CD4-positive, alpha-beta memory T cell (primary cell): ENCODE measurements around the gene UROD. TPM values are rescaled to one million over a fixed set of nuclear protein-coding genes. Genes with fewer than 3 reads are reported as not detected.

Experiments used
- CTCF ChIA-PET: fragments of 350-600 bp; sonication (Branson Sonifier 250); formaldehyde crosslinking; loops from one replicate; lab custom pipeline; 2021; ENCODE audit warnings: inconsistent platforms; ENCODE audit not compliant: partially characterized antibody; lab: Charles Lee
- POLR2A ChIA-PET: fragments of 350-600 bp; sonication (Branson Sonifier 250); formaldehyde crosslinking; loops from one replicate; lab custom pipeline; 2021; ENCODE audit not compliant: partially characterized antibody; lab: Charles Lee
- DNase-seq, 5 donors: peaks; one replicate each; pipeline versions ENCODE4 v3.0.0 to v3.0.0-alpha.2; 2020 to 2022; ENCODE audit warnings: mixed read lengths in 1 of 5
- H3K27ac ChIP-seq: one replicate; pipeline ENCODE4 v1.7.0; 2013; ENCODE audit warnings: low read depth, low read length
- H3K27me3 ChIP-seq: 2 replicates; pipeline ENCODE4 v1.7.0; 2013; ENCODE audit warnings: mild to moderate bottlenecking, low read length, moderate library complexity; ENCODE audit not compliant: insufficient read depth
- H3K36me3 ChIP-seq: 2 replicates; pipeline ENCODE4 v1.7.0; 2013; ENCODE audit warnings: mild to moderate bottlenecking, low read length, moderate library complexity; ENCODE audit not compliant: insufficient read depth
- H3K4me1 ChIP-seq: 2 replicates; pipeline ENCODE4 v1.7.0; 2013; ENCODE audit warnings: mild to moderate bottlenecking, low read length, moderate library complexity; ENCODE audit not compliant: insufficient read depth
- H3K4me3 ChIP-seq, 2 donors: one replicate each; pipeline ENCODE4 v1.7.0; 2013; ENCODE audit warnings: low read length in 2 of 2, mild to moderate bottlenecking in 1 of 2
- H3K9me3 ChIP-seq, 2 donors: one replicate each; pipeline ENCODE4 v1.7.0; 2013; ENCODE audit warnings: low read length in 2 of 2, control low read depth in 1 of 2; ENCODE audit not compliant: control insufficient read depth in 1 of 2
- H3K27ac Mint-ChIP-seq, 7 donors: one replicate each; pipeline ENCODE4 v1.8.0; 2020 to 2021; ENCODE audit warnings: mixed read lengths in 7 of 7, mild to moderate bottlenecking in 6 of 7, inconsistent platforms in 3 of 7, moderate library complexity in 3 of 7
- H3K27me3 Mint-ChIP-seq, 2 donors: one replicate each; pipeline ENCODE4 v1.8.0; 2020 to 2021; ENCODE audit warnings: mixed read lengths in 2 of 2
- H3K36me3 Mint-ChIP-seq, 2 donors: one replicate each; pipeline ENCODE4 v1.8.0; 2020 to 2021; ENCODE audit warnings: mixed read lengths in 2 of 2, inconsistent platforms in 1 of 2, mild to moderate bottlenecking in 1 of 2
- H3K4me1 Mint-ChIP-seq, 4 donors: one replicate each; pipeline ENCODE4 v1.8.0; 2020 to 2021; ENCODE audit warnings: mixed read lengths in 4 of 4, mild to moderate bottlenecking in 1 of 4
- H3K4me3 Mint-ChIP-seq, 8 donors: one replicate each; pipeline ENCODE4 v1.8.0; 2020 to 2021; ENCODE audit warnings: mixed read lengths in 8 of 8, mild to moderate bottlenecking in 7 of 8, moderate library complexity in 6 of 8, inconsistent platforms in 3 of 8
- H3K9me3 Mint-ChIP-seq, 8 donors: one replicate each; pipeline ENCODE4 v1.8.0; 2020 to 2021; ENCODE audit warnings: mixed read lengths in 8 of 8, mild to moderate bottlenecking in 5 of 8, inconsistent platforms in 3 of 8, moderate library complexity in 1 of 8
- intact Hi-C: fragments of 100-400 bp; cut with micrococcal nuclease; formaldehyde crosslinking; loops from one replicate; pipeline ENCODE4 v1.15.1; 2023
- polyA plus RNA-seq, 2 donors: library from polyadenylated mRNA; unstranded; fragments of 300-500 nt; fragmentation: Illumina TruSeq; gene quantifications; one replicate each; pipeline ENCODE4 v1.2.3, GENCODE V29; 2021
- total RNA-seq, 2 experiments: library from RNA; stranded (reverse); gene quantifications; one replicate each; pipeline ENCODE4 v1.2.3, GENCODE V29; 2021

The UROD gene
- total and polyA plus RNA-seq, 4 experiments from 2014 or later: 46.0 to 114 (median 64.6) TPM

DNA sequence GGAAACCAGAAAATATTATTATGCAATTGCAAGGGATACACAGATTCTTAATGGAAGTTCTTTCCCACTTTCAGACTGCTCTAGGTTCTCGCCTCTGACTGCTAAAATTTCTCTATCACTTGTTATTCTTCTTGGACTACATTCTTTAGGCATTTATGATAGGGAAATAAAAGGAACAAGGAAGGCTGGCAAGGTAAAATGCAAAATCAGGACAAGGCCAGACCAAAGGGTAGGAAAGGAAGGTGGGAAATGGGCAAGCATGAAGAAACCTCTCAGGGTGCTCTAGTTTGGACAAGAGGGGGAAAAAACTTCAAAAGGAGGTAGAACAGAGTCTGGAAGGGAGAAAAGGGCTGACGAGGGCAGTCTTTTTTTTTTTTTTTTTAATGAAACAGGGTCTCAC, 26.2 kb downstream of the UROD start:
- H3K4me1 Mint-ChIP-seq: no peaks in the 10 kb centered on the region
- no peaks in the 10 kb centered on the region for H3K9me3 Mint-ChIP-seq
- Histone ChIP-seq H3K36me3 (no peaks in the 10 kb centered on the region), H3K9me3 (no peaks in the 10 kb centered on the region), H3K27me3 (no peaks in the 10 kb centered on the region), H3K27ac (no peak overlapping the region), H3K4me1 (no peaks in the 10 kb centered on the region), H3K4me3 (no peak overlapping the region)
- POLR2A ChIA-PET: no interaction called here
- no peak for DNase-seq
- H3K36me3 Mint-ChIP-seq: peaks cover 27 to 32% of the 10 kb centered on the region in 2 donors
- intact Hi-C loops: no loop called here
- H3K4me3 Mint-ChIP-seq: no peak overlapping the region
- no peaks in the 10 kb centered on the region for H3K27me3 Mint-ChIP-seq
- peak overlapping the region in 2 of 7 donors; percentile 39 to 59 for H3K27ac Mint-ChIP-seq
- CTCF ChIA-PET: no interaction called here

DNA sequence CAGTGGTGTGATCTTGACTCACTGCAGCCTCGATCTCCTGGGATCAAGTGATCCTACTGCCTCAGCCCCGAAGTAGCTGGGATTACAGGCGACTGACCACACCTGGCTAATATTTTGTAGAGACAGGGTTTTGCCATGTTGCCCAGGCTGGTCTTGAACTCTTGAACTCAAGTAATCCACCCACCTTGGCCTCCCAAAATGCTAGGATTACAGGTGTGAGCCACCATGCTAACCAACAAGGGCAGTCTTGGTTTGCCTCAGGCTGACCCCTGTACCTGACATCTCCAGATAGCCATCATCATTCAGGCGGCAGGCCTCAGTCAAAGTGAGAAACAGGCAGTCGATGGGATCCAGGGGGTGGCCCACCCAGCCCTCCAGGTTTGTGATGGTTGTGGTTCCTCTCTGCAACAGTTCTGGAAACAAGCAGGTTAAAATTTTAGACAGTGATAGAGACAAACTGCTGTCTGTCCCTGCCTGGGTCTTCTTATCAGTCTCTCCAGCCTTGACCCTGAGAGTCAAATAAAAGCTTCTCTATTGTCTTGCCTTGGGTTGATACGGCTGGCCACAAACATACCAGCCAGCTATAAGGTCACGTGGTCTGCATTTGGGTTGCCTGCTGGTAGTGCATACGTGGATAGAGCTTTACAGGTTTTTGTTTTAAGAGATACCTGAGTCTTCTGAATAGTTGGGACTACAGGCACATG, 26.8 kb downstream of the UROD start:
- ChIA-PET POLR2A (no interaction called here), CTCF (no interaction called here)
- Mint-ChIP-seq H3K4me3 (no peak overlapping the region), H3K36me3 (peaks cover 28 to 35% of the 10 kb centered on the region in 2 donors), H3K4me1 (no peaks in the 10 kb centered on the region), H3K27me3 (no peaks in the 10 kb centered on the region), H3K27ac (no peak overlapping the region), H3K9me3 (no peaks in the 10 kb centered on the region)
- Histone ChIP-seq H3K27me3 (no peaks in the 10 kb centered on the region), H3K4me3 (no peak overlapping the region), H3K4me1 (no peaks in the 10 kb centered on the region), H3K27ac (no peak overlapping the region), H3K9me3 (no peaks in the 10 kb centered on the region), H3K36me3 (no peaks in the 10 kb centered on the region)
- DNase-seq: no peak
- intact Hi-C loops: no loop called here

DNA sequence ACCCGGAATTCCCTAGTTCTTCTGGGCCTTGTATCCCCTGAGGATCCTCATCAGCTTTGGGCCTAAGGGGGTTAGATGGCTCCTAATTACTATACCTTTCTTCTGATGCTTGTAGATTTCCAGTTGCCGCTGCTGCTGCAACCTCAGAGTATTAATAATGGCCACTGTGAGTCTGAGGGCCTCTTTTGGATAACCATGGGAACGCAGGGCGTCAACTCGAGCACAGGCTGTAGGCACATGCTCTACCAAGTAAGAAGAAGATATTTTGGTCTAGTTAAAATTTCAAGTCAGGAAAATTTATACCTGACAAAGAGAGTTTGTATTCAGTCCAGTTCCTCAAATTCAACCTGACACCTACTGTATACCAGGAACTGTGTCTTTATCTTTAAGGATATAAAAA, 28.2 kb downstream of the UROD start:
- no peak overlapping the region for H3K4me3 Mint-ChIP-seq
- no peaks in the 10 kb centered on the region for H3K27me3 Mint-ChIP-seq
- CTCF ChIA-PET: no interaction called here
- intact Hi-C loops: no loop called here
- Histone ChIP-seq H3K36me3 (no peaks in the 10 kb centered on the region), H3K27me3 (no peaks in the 10 kb centered on the region), H3K4me1 (no peaks in the 10 kb centered on the region), H3K4me3 (no peak overlapping the region), H3K27ac (no peak overlapping the region), H3K9me3 (no peaks in the 10 kb centered on the region)
- no peak overlapping the region for H3K27ac Mint-ChIP-seq
- peaks cover 22 to 33% of the 10 kb centered on the region in 2 donors for H3K36me3 Mint-ChIP-seq
- H3K9me3 Mint-ChIP-seq: no peaks in the 10 kb centered on the region
- DNase-seq: no peak
- H3K4me1 Mint-ChIP-seq: no peaks in the 10 kb centered on the region
- POLR2A ChIA-PET: no interaction called here

DNA sequence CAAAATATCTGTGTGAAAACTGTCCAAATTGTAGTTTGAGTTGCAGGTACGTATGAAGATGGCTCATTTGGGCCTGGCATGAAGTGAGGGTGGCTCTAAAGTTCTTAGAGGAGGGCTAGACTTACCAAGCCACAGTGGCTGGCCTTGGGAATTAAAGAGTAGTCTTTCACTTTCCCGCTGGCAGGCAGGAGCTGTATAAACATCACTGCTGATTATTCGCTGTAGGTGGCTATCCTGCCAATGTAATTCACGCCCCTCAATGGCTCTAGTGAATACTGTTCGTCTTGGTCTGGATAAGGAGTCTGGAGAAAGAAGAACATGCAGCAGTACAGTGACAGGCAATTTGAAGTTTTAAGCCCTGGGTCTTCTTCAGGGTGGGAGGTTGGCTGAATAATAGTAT, 31.0 kb downstream of the UROD start:
- Histone ChIP-seq H3K9me3 (no peaks in the 10 kb centered on the region), H3K4me1 (no peaks in the 10 kb centered on the region), H3K4me3 (no peak overlapping the region), H3K27ac (no peak overlapping the region), H3K36me3 (no peaks in the 10 kb centered on the region), H3K27me3 (no peaks in the 10 kb centered on the region)
- no peaks in the 10 kb centered on the region for H3K4me1 Mint-ChIP-seq
- ChIA-PET POLR2A (no interaction called here), CTCF (interaction anchor here (0.8 kb wide), 1 partner anchor 9 kb away, joined by 3 read pairs; no protein-coding TSS in a partner anchor)
- no peaks in the 10 kb centered on the region for H3K9me3 Mint-ChIP-seq
- no peak for DNase-seq
- intact Hi-C loops: no loop called here
- H3K4me3 Mint-ChIP-seq: no peak overlapping the region
- no peak overlapping the region for H3K27ac Mint-ChIP-seq
- peaks cover 16 to 23% of the 10 kb centered on the region in 2 donors for H3K36me3 Mint-ChIP-seq
- no peaks in the 10 kb centered on the region for H3K27me3 Mint-ChIP-seq

DNA sequence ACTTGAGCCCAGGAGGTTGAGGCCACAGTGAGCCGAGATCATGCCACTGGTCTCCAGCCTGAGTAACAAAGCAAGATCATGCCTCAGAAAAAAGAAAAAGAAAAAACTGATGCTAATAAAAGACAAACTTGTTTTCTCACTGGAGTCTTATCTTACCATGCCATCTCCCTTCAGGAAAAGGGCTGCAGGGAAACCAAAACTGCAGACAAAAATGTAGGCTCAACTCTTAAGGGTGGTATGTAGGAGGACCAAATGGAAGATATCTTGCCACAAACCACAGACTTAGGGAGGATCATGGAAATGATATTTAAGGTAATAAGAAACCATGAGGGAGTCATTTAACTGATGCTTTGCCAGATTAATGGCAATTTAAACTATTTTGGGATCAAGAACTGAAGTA, 32.9 kb downstream of the UROD start:
- Mint-ChIP-seq H3K4me3 (no peak overlapping the region), H3K27me3 (no peaks in the 10 kb centered on the region), H3K9me3 (no peaks in the 10 kb centered on the region), H3K4me1 (peaks cover 0 to 5% (median 2%) of the 10 kb centered on the region in 4 donors), H3K36me3 (peaks cover 14 to 19% of the 10 kb centered on the region in 2 donors), H3K27ac (no peak overlapping the region)
- POLR2A ChIA-PET: no interaction called here
- no peak for DNase-seq
- Histone ChIP-seq H3K4me3 (no peak overlapping the region), H3K27ac (no peak overlapping the region), H3K27me3 (no peaks in the 10 kb centered on the region), H3K36me3 (no peaks in the 10 kb centered on the region), H3K4me1 (no peaks in the 10 kb centered on the region), H3K9me3 (no peaks in the 10 kb centered on the region)
- CTCF ChIA-PET: no interaction called here
- intact Hi-C loops: no loop called here

DNA sequence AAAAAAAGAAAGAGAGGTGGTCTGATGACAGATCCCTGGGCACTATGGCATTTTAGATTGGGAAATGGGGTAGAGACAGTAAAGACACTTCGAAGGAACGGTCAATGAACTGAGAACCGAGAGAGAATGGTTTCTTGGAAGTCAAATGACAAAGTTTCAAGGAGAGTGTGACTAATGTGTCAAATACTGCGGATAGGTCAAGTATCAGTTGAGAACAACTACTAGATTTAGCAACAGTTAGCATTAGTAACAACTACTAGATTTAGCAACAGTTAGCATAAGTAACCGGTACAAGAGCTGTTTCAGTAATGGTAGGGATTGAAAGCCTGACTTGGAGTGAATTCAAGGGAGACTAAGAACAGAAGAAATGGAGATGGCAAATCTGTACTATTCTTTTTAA, 35.0 kb downstream of the UROD start:
- H3K36me3 Mint-ChIP-seq: peaks cover 11 to 13% of the 10 kb centered on the region in 2 donors
- ChIA-PET CTCF (interaction anchor here (0.7 kb wide), 1 partner anchor 162 kb away, joined by 4 read pairs; no protein-coding TSS in a partner anchor), POLR2A (no interaction called here)
- Histone ChIP-seq H3K4me1 (peaks cover 16% of the 10 kb centered on the region), H3K27ac (no peak overlapping the region), H3K4me3 (no peak overlapping the region), H3K36me3 (no peaks in the 10 kb centered on the region), H3K27me3 (no peaks in the 10 kb centered on the region), H3K9me3 (no peaks in the 10 kb centered on the region)
- H3K4me1 Mint-ChIP-seq: peaks cover 11 to 19% (median 13%) of the 10 kb centered on the region in 4 donors
- no peaks in the 10 kb centered on the region for H3K9me3 Mint-ChIP-seq
- no peak overlapping the region for H3K4me3 Mint-ChIP-seq
- DNase-seq: no peak
- H3K27ac Mint-ChIP-seq: no peak overlapping the region
- intact Hi-C loops: no loop called here
- no peaks in the 10 kb centered on the region for H3K27me3 Mint-ChIP-seq

DNA sequence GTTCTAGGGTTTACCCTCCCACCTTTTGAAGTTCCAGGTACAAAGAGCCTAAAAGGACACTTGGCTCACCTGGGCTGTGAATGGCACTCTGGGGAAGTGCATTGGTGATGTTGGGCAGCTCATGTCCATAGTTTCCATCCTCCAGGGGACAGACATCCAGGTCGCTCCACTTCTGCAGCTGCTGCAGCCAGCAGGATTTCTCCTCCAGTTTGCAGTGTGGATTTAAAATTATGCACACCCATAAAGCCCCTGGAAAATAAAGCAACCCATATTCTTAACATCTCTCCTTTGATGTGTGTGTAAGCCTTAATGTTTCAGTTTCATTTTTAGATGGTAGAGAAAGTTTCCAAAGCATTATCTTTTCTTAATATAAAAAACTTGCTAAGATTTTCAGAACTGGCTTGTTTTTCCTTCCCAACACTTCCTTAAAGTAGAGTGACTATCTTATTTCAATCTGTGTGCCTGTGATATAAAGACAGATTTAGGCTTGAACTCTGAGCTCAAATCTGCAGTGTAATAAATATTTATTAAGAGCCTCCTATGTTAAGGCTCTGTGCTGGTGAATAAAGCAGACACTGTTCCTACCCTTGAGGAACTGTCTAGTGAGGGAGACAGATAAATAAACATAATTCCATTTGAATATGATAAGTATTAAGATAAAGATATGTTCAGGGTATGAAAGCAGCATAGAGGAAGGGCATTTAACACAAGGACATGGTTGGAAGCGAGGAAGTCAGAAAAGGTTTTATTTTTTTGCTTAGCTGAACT, 39.1 kb downstream of the UROD start:
- Mint-ChIP-seq H3K27ac (peak overlapping the region; percentile 64 to 92 (median 90)), H3K27me3 (no peaks in the 10 kb centered on the region), H3K4me1 (peaks cover 11 to 19% (median 13%) of the 10 kb centered on the region in 4 donors), H3K9me3 (no peaks in the 10 kb centered on the region), H3K4me3 (peak overlapping the region; percentile 76 to 86 (median 81)), H3K36me3 (peaks cover 0 to 1% of the 10 kb centered on the region in 2 donors)
- Histone ChIP-seq H3K4me1 (peaks cover 16% of the 10 kb centered on the region), H3K36me3 (no peaks in the 10 kb centered on the region), H3K4me3 (peak overlapping the region; percentile 11 to 37), H3K27me3 (no peaks in the 10 kb centered on the region), H3K27ac (peak overlapping the region; percentile 40), H3K9me3 (no peaks in the 10 kb centered on the region)
- ChIA-PET CTCF (interaction anchor here (0.8 to 2.1 kb wide), 8 partner anchors 10 to 251 kb away, joined by 3 to 12 read pairs (median 4); partner anchors contain the start of gene HECTD3), POLR2A (interaction anchor here (0.6 to 2.0 kb wide), 8 partner anchors 37 to 419 kb away, joined by 3 to 10 read pairs (median 3); partner anchors contain the start of genes HECTD3, RNU5D-1 and UROD)
- intact Hi-C loops: loop anchor here (10.0 kb wide), 1 partner anchor 154 kb away; the partner anchor contains the start of gene ZSWIM5
- peak in 4 of 5 donors; percentile 15 to 39 (median 23) for DNase-seq
